GM12878 (cell line): ENCODE results near the gene TIGD4. TPM values are rescaled to one million over a fixed set of nuclear protein-coding genes. Genes with fewer than 3 reads are reported as not detected.

Experiments
- ATAC-seq: fragments of 200-7000 bp; cut with Tn5 transposase; 3 replicates; pipeline ENCODE4 v1.9.1; 2020; ENCODE audit warnings: mild to moderate bottlenecking, moderate library complexity
- BruUV-seq: library from RNA; stranded (reverse); fragments of 400-500 nt; replicated peaks from 2 replicates; lab custom pipeline; 2021; lab: Mats Ljungman, UMichigan
- CTCF ChIA-PET: fragments of 300-600 bp; sonication (Branson Sonifier 250); formaldehyde crosslinking; extraction: SDS; loops from one replicate; lab custom pipeline; 2021; ENCODE audit warnings: inconsistent platforms; lab: Yijun Ruan, JAX
- POLR2A ChIA-PET: fragments of 350-600 bp; formaldehyde crosslinking; extraction: SDS; loops from one replicate; lab custom pipeline; 2021; ENCODE audit warnings: inconsistent platforms; lab: Charles Lee
- RAD21 ChIA-PET: fragments of 300-600 bp; sonication (Branson Sonifier 250); formaldehyde crosslinking; loops from one replicate; lab custom pipeline; 2023; ENCODE audit warnings: antibody characterized with exemption; ENCODE audit not compliant: unreplicated experiment; lab: Charles Lee
- SMC1A ChIA-PET: fragments of 300-600 bp; sonication (Branson Sonifier 250); formaldehyde crosslinking; loops from one replicate; lab custom pipeline; 2023; ENCODE audit not compliant: unreplicated experiment, uncharacterized antibody; lab: Charles Lee
- DNase-seq: peaks from one replicate; pipeline ENCODE4 v3.0.0-alpha.2; 2011; ENCODE audit warnings: low read depth, low spot score
- FAIRE-seq: peaks from 3 replicates; lab custom pipeline; 2011; peaks lifted over from hg19 to GRCh38; lab: Jason Lieb, UNC
- H2AFZ ChIP-seq: 2 replicates; pipeline ENCODE4 v1.6.0; 2011; ENCODE audit warnings: low read depth, low read length, control low read depth; ENCODE audit not compliant: control insufficient read depth
- H3K27ac ChIP-seq: 2 replicates; pipeline ENCODE4 v1.5.1; 2011; ENCODE audit warnings: control low read depth; ENCODE audit not compliant: control insufficient read depth, insufficient read depth
- H3K27me3 ChIP-seq, 2 experiments: replicated peaks in 1 of 2; 2 replicates each; pipeline versions ENCODE4 v1.6.0 to v1.6.1; 2011; ENCODE audit warnings: low read length in 1 of 2; ENCODE audit not compliant: control insufficient read depth in 2 of 2, insufficient read depth in 2 of 2
- H3K36me3 ChIP-seq, 2 experiments: 2 replicates each; pipeline ENCODE4 v1.5.1; 2011; ENCODE audit warnings: low read length in 1 of 2; ENCODE audit not compliant: control insufficient read depth in 2 of 2, insufficient read depth in 2 of 2
- H3K4me1 ChIP-seq: 2 replicates; pipeline ENCODE4 v1.6.1; 2011; ENCODE audit warnings: mild to moderate bottlenecking, low read length, moderate library complexity, mixed read lengths; ENCODE audit not compliant: control insufficient read depth, insufficient read depth
- H3K4me2 ChIP-seq: 2 replicates; pipeline ENCODE4 v1.6.0; 2011; ENCODE audit warnings: control low read depth; ENCODE audit not compliant: control insufficient read depth, insufficient read depth
- H3K4me3 ChIP-seq: fragments of 200-600 bp; sonication (generic); 2 replicates; pipeline ENCODE4 v1.5.1; 2016
- H3K79me2 ChIP-seq: 2 replicates; pipeline ENCODE4 v1.6.0; 2011; ENCODE audit warnings: low read length; ENCODE audit not compliant: control insufficient read depth, insufficient read depth
- H3K9ac ChIP-seq: 2 replicates; pipeline ENCODE4 v1.8.0; 2011; ENCODE audit warnings: low read length, control low read depth, mixed read lengths; ENCODE audit not compliant: control insufficient read depth, insufficient read depth
- H3K9me3 ChIP-seq: replicated peaks from 3 replicates; pipeline ENCODE4 v1.5.1; 2011; ENCODE audit warnings: mild to moderate bottlenecking, low read length; ENCODE audit not compliant: control insufficient read depth, insufficient read depth
- H4K20me1 ChIP-seq: 2 replicates; pipeline ENCODE4 v1.6.0; 2011; ENCODE audit not compliant: control insufficient read depth, insufficient read depth
- ETV6 ChIP-seq, 2 experiments: fragments of 450-650 bp in 1 of 2; IDR thresholded peaks in 1 of 2; conservative IDR thresholded peaks in 1 of 2; 2 replicates each; pipeline ENCODE4 v1.6.1; 2014; ENCODE audit warnings: antibody characterized with exemption in 1 of 2, borderline replicate concordance in 1 of 2, low read depth in 1 of 2, mild to moderate bottlenecking in 1 of 2, moderate library complexity in 1 of 2
- IKZF1 ChIP-seq: fragments of 450-650 bp; conservative IDR thresholded peaks from 2 replicates; pipeline ENCODE4 v1.6.1; 2017; ENCODE audit warnings: antibody characterized with exemption, mild to moderate bottlenecking
- IRF4 ChIP-seq: IDR thresholded peaks from 2 replicates; pipeline ENCODE4 v1.6.1; 2011; ENCODE audit warnings: low read depth, low read length
- JUND ChIP-seq: IDR thresholded peaks from 2 replicates; pipeline ENCODE4 v1.6.1; 2012; ENCODE audit warnings: low read depth, mild to moderate bottlenecking, low read length, improper control_type of control experiment, moderate library complexity
- MTA3 ChIP-seq: IDR thresholded peaks from 2 replicates; pipeline ENCODE4 v1.6.1; 2012; ENCODE audit warnings: low read length, inconsistent platforms, borderline replicate concordance
- NFIC ChIP-seq: IDR thresholded peaks from 2 replicates; pipeline ENCODE4 v1.6.1; 2012; ENCODE audit warnings: low read depth, mild to moderate bottlenecking, inconsistent platforms, low read length, moderate library complexity
- NKRF ChIP-seq: fragments of 450-650 bp; conservative IDR thresholded peaks from 2 replicates; pipeline ENCODE4 v1.6.1; 2017; ENCODE audit warnings: mild to moderate bottlenecking, moderate library complexity
- SIX5 ChIP-seq: IDR thresholded peaks from 2 replicates; pipeline ENCODE4 v1.6.1; 2011; ENCODE audit warnings: mild to moderate bottlenecking, low read depth, low read length, moderate library complexity; ENCODE audit not compliant: severe bottlenecking
- ZBED1 ChIP-seq: IDR thresholded peaks from 2 replicates; pipeline ENCODE4 v1.6.1; 2016; ENCODE audit warnings: borderline replicate concordance
- in situ Hi-C: fragments of 300-500 bp; cut with MboI; formaldehyde crosslinking; loops from 9 replicates; pipeline ENCODE4 v1.14.3; 2018; ENCODE audit warnings: mixed read lengths
- intact Hi-C: fragments of 100-400 bp; cut with micrococcal nuclease; formaldehyde crosslinking; loops from one replicate; pipeline ENCODE4 v1.14.2; 2022; ENCODE audit not compliant: unreplicated experiment
- polyA plus RNA-seq, 11 experiments: library from polyadenylated mRNA; depleted of rRNA in 4 of 11; unstranded in 6 of 11; stranded (reverse) in 5 of 11; fragments of >200 nt; fragmentation: Nextera tagmentation in 4 of 11; fragmentation: Illumina TruSeq in 1 of 11; extraction: Ambion mirVana in 4 of 11; extraction: Trizol in 1 of 11; gene quantifications; 1 replicate in 1 of 11; 2 replicates in 10 of 11; pipeline versions ENCODE4 v1.2.1 to v1.2.3, GENCODE V29; 2011 to 2016; ENCODE audit warnings: inconsistent platforms in 2 of 11, missing spikeins in 2 of 11, low read depth in 1 of 11
- total RNA-seq, 4 experiments: library from RNA; depleted of rRNA in 3 of 4; stranded (reverse); fragments of >200 nt in 3 of 4; fragmentation: Illumina TruSeq in 1 of 4; extraction: Trizol in 1 of 4; gene quantifications; 2 replicates each; pipeline versions ENCODE4 v1.2.1 to v1.2.3, GENCODE V29; 2013 to 2021

Gene TIGD4
- total and polyA plus RNA-seq, 10 of the 15 experiments (the other 5 are each of a cell fraction or from before 2014, with no cell fraction given): 0.20 to 1.6 (median 0.48) TPM

- H3K27ac ChIP-seq: no peak overlapping the region
- in situ Hi-C loops (no loop called here), intact Hi-C loops (no loop called here)
- no peaks in the 10 kb centered on the region for H4K20me1 ChIP-seq
- RAD21 ChIA-PET: no interaction called here
- no peak overlapping the region for H3K4me3 ChIP-seq
- peaks cover 0 to 3% of the 10 kb centered on the region in 2 experiments; a peak in 2 of 4 replicates for H3K36me3 ChIP-seq
- ATAC-seq: no peak
- BruUV-seq: no TSS peak
- H3K4me2 ChIP-seq: no peak overlapping the region
- CTCF ChIA-PET: interaction anchor here (1.0 to 1.3 kb wide), 2 partner anchors 13 to 15 kb away, joined by 3 to 4 read pairs; no protein-coding TSS in a partner anchor
- no peaks in the 10 kb centered on the region for H3K79me2 ChIP-seq
- no peak for TF ChIP-seq IKZF1
- TF ChIP-seq ETV6 (conservative IDR thresholded peaks at IDR 0.05 in 1 of 2, IDR thresholded peaks at IDR 0.05 in 1 of 2; ENCODE audit: borderline replicate concordance in 1 of 2, low read depth in 1 of 2): no peak
- TF ChIP-seq SIX5: no peak
- no peak for TF ChIP-seq JUND
- no peak for TF ChIP-seq NFIC
- TF ChIP-seq MTA3: no peak
- TF ChIP-seq IRF4: no peak
- TF ChIP-seq NKRF: no peak
- no peak for TF ChIP-seq ZBED1
- H2AFZ ChIP-seq: no peak overlapping the region
- no peak overlapping the region for H3K9ac ChIP-seq
- H3K4me1 ChIP-seq: no peaks in the 10 kb centered on the region
- POLR2A ChIA-PET: no interaction called here
- peaks cover 8% of the 10 kb centered on the region; the same call in 2 of the 3 replicates for H3K9me3 ChIP-seq
- no peaks in the 10 kb centered on the region for H3K27me3 ChIP-seq
- SMC1A ChIA-PET: interaction anchor here (1.3 kb wide), 2 partner anchors 36 to 297 kb away, joined by 3 read pairs; no protein-coding TSS in a partner anchor
- FAIRE-seq: no peak
- DNase-seq: no peak
Observed at GRCh38 chr4:152815078-152815477, 35.5 kb upstream of the TIGD4 start.
